ELF-1 (cell line): Measurements from ENCODE around the gene PPP2R2C.

ENCODE experiments used
- DNase-seq: peaks from one replicate; pipeline ENCODE4 v3.0.0-alpha.2; 2016; ENCODE audit warnings: low read depth, low spot score

The PPP2R2C gene

GRCh38 chr4:6494431-6495295, 22.2 kb upstream of the PPP2R2C start:
- DNase-seq = no peak

GRCh38 chr4:6493658-6494304, 21.4 kb upstream of the PPP2R2C start:
- DNase-seq = peak; percentile 53

- no peak for DNase-seq
These were observed 20.6 kb upstream of the PPP2R2C start for GRCh38 chr4:6492861-6493657.

- DNase-seq = no peak
These were observed 19.7 kb upstream of the PPP2R2C start for GRCh38 chr4:6492027-6492590.

- DNase-seq = no peak
These were observed 18.8 kb upstream of the PPP2R2C start for GRCh38 chr4:6491235-6491634.

- DNase-seq = no peak
These were observed 17.5 kb upstream of the PPP2R2C start for GRCh38 chr4:6489927-6490326.

GRCh38 chr4:6487466-6487865, 15.1 kb upstream of the PPP2R2C start:
- no peak for DNase-seq

- no peak for DNase-seq
These were observed 8.2 kb upstream of the PPP2R2C start for GRCh38 chr4:6480534-6481088.

GRCh38 chr4:6478546-6479220, 6.3 kb upstream of the PPP2R2C start:
- no peak for DNase-seq

- DNase-seq = no peak
These were observed 4.5 kb upstream of the PPP2R2C start for GRCh38 chr4:6476893-6477292.

- no peak for DNase-seq
These were observed 3.1 kb upstream of the PPP2R2C start for GRCh38 chr4:6475492-6476020.

- DNase-seq = no peak
These were observed 2.5 kb upstream of the PPP2R2C start for GRCh38 chr4:6474705-6475457.

GRCh38 chr4:6474053-6474568, 1.7 kb upstream of the PPP2R2C start:
- DNase-seq = peak; percentile 27

GRCh38 chr4:6473264-6474052, 1.0 kb upstream of the PPP2R2C start:
- no peak for DNase-seq

- no peak for DNase-seq
These were observed 417 bp downstream of the PPP2R2C start for GRCh38 chr4:6472008-6472386.

- DNase-seq = no peak
These were observed 957 bp downstream of the PPP2R2C start for GRCh38 chr4:6471307-6472007.

- DNase-seq = peak; percentile 30
These were observed 1.7 kb downstream of the PPP2R2C start for GRCh38 chr4:6470502-6471306.
